Activated CD4-positive, alpha-beta T cell treated with anti-CD3 and anti-CD28 coated beads for 36 hours (primary cell): Measurements from ENCODE around the gene HIPK2. TPM values are rescaled to one million over a fixed set of nuclear protein-coding genes. Genes with fewer than 3 reads are reported as not detected.

Source experiments
- ATAC-seq: fragments of 200-7000 bp; cut with Tn5 transposase; one replicate; pipeline ENCODE4 v1.10.0; 2021; ENCODE audit warnings: mild to moderate bottlenecking, moderate library complexity
- CTCF ChIA-PET: fragments of 350-600 bp; sonication (Branson Sonifier 250); formaldehyde crosslinking; loops from one replicate; lab custom pipeline; 2021; ENCODE audit warnings: antibody characterized with exemption; lab: Charles Lee
- POLR2A ChIA-PET: fragments of 350-600 bp; sonication (Branson Sonifier 250); formaldehyde crosslinking; loops from one replicate; lab custom pipeline; 2021; ENCODE audit warnings: antibody characterized with exemption, inconsistent platforms; lab: Charles Lee
- DNase-seq: peaks from one replicate; pipeline ENCODE4 v3.0.0-alpha.2; 2020
- H3K27ac Mint-ChIP-seq: one replicate; pipeline ENCODE4 v1.8.0; 2021; ENCODE audit warnings: mixed read lengths
- H3K27me3 Mint-ChIP-seq: one replicate; pipeline ENCODE4 v1.8.0; 2021; ENCODE audit warnings: mixed read lengths
- H3K36me3 Mint-ChIP-seq: one replicate; pipeline ENCODE4 v1.8.0; 2021; ENCODE audit warnings: low read depth, mixed read lengths
- H3K4me1 Mint-ChIP-seq: one replicate; pipeline ENCODE4 v1.8.0; 2021; ENCODE audit warnings: mixed read lengths
- H3K4me3 Mint-ChIP-seq: one replicate; pipeline ENCODE4 v1.8.0; 2021; ENCODE audit warnings: mild to moderate bottlenecking, moderate library complexity, mixed read lengths
- H3K9me3 Mint-ChIP-seq: one replicate; pipeline ENCODE4 v1.8.0; 2021; ENCODE audit warnings: low read depth, mixed read lengths
- intact Hi-C, 2 experiments: fragments of 100-400 bp; cut with DNase I in 1 of 2; cut with micrococcal nuclease in 1 of 2; formaldehyde crosslinking; loops; one replicate each; pipeline versions ENCODE4 v1.14.2 to v1.15.1; 2022 to 2024; cut with DNase I, micrococcal nuclease
- total RNA-seq, 2 experiments: library from RNA; stranded (reverse); gene quantifications; one replicate each; pipeline ENCODE4 v1.2.3, GENCODE V29; 2021

The HIPK2 gene
- total RNA-seq, 2 experiments from 2014 or later = 23.9 to 36.2 TPM

DNA sequence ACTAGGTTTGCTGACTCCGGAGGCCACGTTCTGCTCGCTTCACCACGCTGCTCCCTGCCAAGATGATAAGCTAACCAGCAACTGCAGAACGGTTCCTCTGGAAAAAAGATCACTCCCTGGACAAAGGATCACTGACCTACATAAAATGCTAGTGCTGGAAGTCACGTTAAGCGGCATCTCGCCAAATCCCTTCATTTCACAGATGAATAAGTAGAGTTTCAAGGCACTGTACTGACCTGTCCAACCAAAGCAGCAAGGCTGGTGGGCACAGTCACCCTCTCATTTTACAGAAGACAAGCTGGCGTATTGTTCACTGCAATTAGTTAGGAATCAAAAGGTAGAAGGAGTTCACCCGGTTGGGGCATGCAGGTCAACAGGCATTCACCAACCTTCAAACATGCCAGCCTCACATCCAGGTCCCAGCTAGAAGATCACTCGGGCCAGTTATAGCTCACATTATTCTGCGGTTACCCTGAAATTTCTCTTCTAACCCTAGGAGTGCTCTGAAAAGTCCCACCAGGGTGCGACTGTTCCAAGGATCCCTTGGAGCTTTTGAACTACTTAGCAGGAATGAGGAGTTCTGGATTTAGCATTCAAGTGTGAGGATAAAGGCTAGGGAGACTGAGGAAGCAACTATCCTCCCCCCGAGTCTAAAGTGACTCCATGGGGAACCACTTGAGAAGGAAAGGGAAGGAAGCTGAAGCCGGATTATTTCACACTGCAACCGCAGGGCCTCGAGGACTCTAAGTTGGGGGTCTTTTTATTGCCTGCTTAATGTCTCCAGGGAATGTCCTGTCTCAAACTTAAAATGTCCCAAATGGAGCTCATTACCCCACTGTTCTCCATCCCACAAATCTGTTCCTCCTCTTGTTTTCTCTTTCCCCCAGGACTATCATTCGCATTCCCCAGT, 32.8 kb downstream of the HIPK2 start:
- intact Hi-C loops = no loop called here
- Mint-ChIP-seq H3K36me3 (peaks cover 2% of the 10 kb centered on the region), H3K4me1 (peaks cover 33% of the 10 kb centered on the region), H3K27me3 (no peaks in the 10 kb centered on the region), H3K4me3 (no peak overlapping the region), H3K9me3 (no peaks in the 10 kb centered on the region), H3K27ac (no peak overlapping the region)
- POLR2A ChIA-PET = interaction anchor here (0.6 kb wide), 1 partner anchor 317 kb away, joined by 3 read pairs; no protein-coding TSS in a partner anchor
- ATAC-seq (no peak), DNase-seq (no peak)
- CTCF ChIA-PET = interaction anchor here (0.5 to 0.6 kb wide), 2 partner anchors 259 to 1298 kb away, joined by 3 to 5 read pairs; no protein-coding TSS in a partner anchor

DNA sequence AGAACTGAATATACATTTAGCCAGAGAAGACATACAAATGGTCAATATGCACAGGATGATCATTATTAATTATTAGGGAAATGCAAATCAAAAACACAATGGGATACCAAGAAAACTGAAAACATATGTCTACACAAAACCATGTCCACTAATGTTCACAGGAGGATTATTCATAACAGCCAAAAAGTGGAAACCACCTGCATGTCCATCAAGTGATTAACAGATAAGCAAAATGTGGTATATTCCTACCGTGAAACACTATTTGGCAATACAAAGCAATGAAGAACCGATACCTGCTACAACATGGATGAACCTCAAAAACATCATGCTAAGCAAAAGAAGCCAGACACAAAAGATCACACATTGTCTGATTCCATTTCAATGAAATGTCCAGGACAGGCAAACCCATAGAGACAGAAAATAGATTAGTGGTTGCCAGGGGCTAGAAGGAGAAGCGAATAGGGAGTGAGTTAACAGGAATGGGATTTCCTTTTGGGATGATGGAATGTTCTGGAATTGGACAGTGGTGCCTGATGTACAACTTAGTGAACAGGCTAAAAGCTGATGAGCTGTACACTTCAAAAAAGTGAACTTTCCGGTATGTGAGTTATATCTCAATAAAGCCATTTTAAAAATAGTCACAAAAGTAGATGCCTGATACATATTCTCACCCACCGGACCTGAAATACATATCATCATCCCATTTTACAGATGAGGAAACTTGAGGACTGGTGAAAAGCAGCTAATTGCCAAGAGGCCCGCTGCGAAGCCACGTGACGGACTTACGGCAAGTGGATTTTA, 33.6 kb downstream of the HIPK2 start:
- peaks cover 36% of the 10 kb centered on the region for H3K4me1 Mint-ChIP-seq
- no peak overlapping the region for H3K4me3 Mint-ChIP-seq
- no peak for ATAC-seq
- peaks cover 2% of the 10 kb centered on the region for H3K36me3 Mint-ChIP-seq
- DNase-seq = no peak
- no peak overlapping the region for H3K27ac Mint-ChIP-seq
- CTCF ChIA-PET = interaction anchor here (0.5 kb wide), 1 partner anchor 259 kb away, joined by 5 read pairs; no protein-coding TSS in a partner anchor
- no peaks in the 10 kb centered on the region for H3K27me3 Mint-ChIP-seq
- intact Hi-C loops = no loop called here
- POLR2A ChIA-PET = interaction anchor here (0.6 kb wide), 1 partner anchor 318 kb away, joined by 3 read pairs; no protein-coding TSS in a partner anchor
- no peaks in the 10 kb centered on the region for H3K9me3 Mint-ChIP-seq

DNA sequence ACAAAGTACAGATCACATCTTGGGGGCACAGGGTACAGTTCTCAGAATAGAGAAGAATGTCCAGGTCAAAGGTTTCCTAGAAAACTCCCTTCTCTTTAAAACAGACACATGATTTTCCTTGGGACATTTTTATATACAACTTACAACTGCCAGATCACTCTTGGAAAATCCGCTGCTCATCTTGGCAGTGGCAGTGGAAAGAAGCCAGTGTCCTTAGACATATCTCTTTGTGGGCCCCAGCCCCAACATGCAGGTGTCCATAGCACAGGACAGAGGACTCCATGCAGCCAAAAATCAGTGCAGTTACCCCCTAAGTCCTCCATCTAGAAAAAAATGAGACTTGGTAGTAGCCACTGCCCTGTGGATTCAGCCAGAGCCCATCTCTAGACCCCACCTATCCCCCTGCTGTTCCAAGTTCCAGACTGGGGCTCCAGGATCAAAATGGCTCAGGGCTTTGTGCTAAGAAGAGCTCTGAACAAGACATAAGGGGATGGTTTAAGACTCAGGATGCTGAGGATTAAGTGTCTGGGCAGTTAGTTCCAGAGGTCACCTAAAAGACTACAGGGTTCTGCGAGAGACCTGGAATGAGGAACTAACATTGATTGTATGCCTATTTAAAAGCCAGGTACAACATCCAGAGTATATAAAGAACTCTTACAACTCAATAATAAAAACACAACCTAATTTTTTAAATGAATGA, 34.4 kb downstream of the HIPK2 start:
- no peak overlapping the region for H3K27ac Mint-ChIP-seq
- ATAC-seq (no peak), DNase-seq (no peak)
- POLR2A ChIA-PET = no interaction called here
- no peak overlapping the region for H3K4me3 Mint-ChIP-seq
- intact Hi-C loops = no loop called here
- H3K36me3 Mint-ChIP-seq = peaks cover 2% of the 10 kb centered on the region
- no peaks in the 10 kb centered on the region for H3K9me3 Mint-ChIP-seq
- peaks cover 42% of the 10 kb centered on the region for H3K4me1 Mint-ChIP-seq
- H3K27me3 Mint-ChIP-seq = no peaks in the 10 kb centered on the region
- CTCF ChIA-PET = no interaction called here

DNA sequence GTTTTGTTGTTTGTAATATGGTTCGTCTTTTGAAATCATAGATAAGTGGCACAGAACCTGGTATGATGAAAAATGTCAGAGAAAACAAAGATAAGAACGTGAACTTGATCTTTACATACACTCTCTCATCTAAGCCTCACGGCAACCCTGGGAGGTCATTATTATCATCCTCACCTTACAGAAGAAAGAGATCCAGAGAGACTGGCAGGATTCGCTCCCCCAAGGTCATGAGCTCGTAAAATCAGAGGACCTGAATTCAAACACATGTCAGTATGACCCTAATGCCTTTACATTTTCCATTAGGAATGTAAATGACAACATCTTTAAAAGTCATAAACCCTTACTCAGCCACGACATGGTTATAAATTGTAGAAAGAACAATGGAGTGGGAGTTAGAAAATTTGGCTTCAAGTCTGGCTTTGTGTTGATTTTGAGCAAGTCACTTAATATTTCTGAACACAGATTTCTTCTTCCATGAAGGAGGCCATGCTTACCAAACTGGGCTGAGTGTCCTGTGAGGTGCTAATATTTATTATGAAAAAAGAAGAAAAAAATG, 35.9 kb downstream of the HIPK2 start:
- Mint-ChIP-seq H3K27me3 (no peaks in the 10 kb centered on the region), H3K36me3 (peaks cover 2% of the 10 kb centered on the region), H3K27ac (no peak overlapping the region), H3K4me1 (peaks cover 52% of the 10 kb centered on the region), H3K9me3 (no peaks in the 10 kb centered on the region), H3K4me3 (no peak overlapping the region)
- DNase-seq (no peak), ATAC-seq (no peak)
- intact Hi-C loops = no loop called here
- CTCF ChIA-PET = interaction anchor here (0.7 to 1.5 kb wide), 2 partner anchors 10 to 171 kb away, joined by 3 to 6 read pairs; no protein-coding TSS in a partner anchor
- POLR2A ChIA-PET = no interaction called here

DNA sequence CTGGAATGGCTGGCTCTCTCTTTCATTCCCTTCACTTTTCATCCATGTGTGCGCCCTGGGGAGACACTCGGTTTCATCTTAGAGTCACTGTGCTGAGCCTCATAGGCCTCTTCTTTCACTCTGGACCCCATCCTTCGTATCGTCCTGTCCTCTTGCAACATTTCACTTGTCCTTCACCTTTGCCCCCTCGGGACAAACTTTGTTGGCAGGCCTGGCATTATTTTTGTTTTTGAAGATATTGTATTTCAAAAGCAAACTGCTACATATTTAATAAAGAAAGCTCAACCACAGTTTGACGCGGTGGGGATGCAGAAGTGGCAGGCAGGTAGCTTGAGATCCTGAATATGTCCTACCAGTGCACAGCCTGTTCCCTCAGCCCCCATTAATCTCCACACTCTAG, 36.6 kb downstream of the HIPK2 start:
- ATAC-seq (no peak), DNase-seq (no peak)
- H3K27me3 Mint-ChIP-seq = no peaks in the 10 kb centered on the region
- H3K9me3 Mint-ChIP-seq = no peaks in the 10 kb centered on the region
- ChIA-PET CTCF (interaction anchor here (1.5 kb wide), 1 partner anchor 9 kb away, joined by 6 read pairs; no protein-coding TSS in a partner anchor), POLR2A (no interaction called here)
- H3K4me1 Mint-ChIP-seq = peaks cover 56% of the 10 kb centered on the region
- H3K4me3 Mint-ChIP-seq = no peak overlapping the region
- intact Hi-C loops = no loop called here
- H3K27ac Mint-ChIP-seq = no peak overlapping the region
- peaks cover 2% of the 10 kb centered on the region for H3K36me3 Mint-ChIP-seq

DNA sequence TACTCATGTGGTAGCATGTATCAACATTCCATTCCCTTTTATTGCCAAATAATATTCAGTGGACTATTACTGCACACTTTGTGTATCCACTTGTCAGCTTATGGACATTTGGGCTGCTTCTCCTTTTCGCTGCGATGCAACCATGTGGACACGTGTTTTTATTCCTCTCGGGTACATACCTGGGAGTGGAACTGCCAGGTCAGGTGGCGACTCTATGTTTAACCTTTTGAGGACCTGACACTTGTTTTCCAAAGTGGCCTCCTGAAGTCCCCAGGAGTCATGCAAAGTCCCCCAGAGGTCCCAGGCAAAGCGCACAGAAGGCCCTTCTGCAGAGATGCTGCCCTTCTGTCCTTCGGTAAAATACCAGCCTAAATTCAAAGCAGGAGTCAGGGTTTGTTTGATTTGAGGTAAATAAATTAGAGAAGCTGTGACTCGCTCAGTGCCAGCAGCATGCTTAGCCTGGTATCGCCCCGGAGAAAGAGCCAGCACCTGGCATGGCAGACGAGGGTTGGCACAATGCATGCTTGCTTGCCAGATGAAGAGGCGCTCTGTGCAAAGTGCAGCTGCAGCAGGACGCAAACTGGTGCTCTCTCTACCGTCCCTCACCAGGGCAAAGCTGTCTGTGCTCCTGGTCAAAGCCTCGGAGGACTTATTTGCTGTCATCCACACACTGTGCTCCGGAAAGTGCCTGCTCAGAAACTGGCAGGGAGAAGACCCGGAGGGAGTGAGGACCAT, 37.8 kb downstream of the HIPK2 start:
- Mint-ChIP-seq H3K9me3 (no peaks in the 10 kb centered on the region), H3K27me3 (no peaks in the 10 kb centered on the region), H3K36me3 (peaks cover 6% of the 10 kb centered on the region), H3K4me1 (peaks cover 65% of the 10 kb centered on the region), H3K27ac (peak overlapping the region; percentile 30), H3K4me3 (no peak overlapping the region)
- DNase-seq = no peak
- CTCF ChIA-PET = no interaction called here
- POLR2A ChIA-PET = no interaction called here
- no peak for ATAC-seq
- intact Hi-C loops = loop anchor here in 1 of 2 experiments (5.0 kb wide), 2 partner anchors 32 to 58 kb away; no protein-coding TSS in a partner anchor

DNA sequence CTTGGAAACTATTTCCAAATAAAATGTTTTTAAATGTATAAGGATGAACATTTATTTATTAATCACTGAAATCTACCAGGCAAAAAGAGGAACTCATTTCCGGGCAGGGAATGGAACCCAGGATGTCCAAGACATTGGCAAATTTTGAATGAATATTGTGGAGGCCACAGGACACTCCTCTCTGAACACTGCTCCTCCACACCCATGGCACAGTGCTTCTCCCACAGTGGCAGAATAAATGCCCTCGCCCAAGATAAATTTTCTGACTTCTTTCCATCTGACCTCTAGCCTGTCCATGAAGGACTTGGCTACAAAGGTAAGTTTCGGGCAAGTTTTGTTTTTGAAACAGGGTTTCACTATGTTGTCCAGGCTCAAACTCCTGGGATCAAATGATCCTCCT, 39.0 kb downstream of the HIPK2 start:
- Mint-ChIP-seq H3K4me3 (no peak overlapping the region), H3K4me1 (peaks cover 71% of the 10 kb centered on the region), H3K36me3 (peaks cover 6% of the 10 kb centered on the region), H3K27me3 (no peaks in the 10 kb centered on the region), H3K27ac (peak overlapping the region; percentile 56), H3K9me3 (no peaks in the 10 kb centered on the region)
- intact Hi-C loops = loop anchor here in 1 of 2 experiments (5.0 kb wide), 2 partner anchors 34 to 56 kb away; no protein-coding TSS in a partner anchor
- CTCF ChIA-PET = interaction anchor here (0.5 to 2.5 kb wide), 2 partner anchors 92 to 120 kb away, joined by 3 to 8 read pairs; no protein-coding TSS in a partner anchor
- POLR2A ChIA-PET = interaction anchor here (0.6 kb wide), 2 partner anchors 9 to 139 kb away, joined by 3 to 5 read pairs; no protein-coding TSS in a partner anchor
- no peak for DNase-seq
- ATAC-seq = no peak

DNA sequence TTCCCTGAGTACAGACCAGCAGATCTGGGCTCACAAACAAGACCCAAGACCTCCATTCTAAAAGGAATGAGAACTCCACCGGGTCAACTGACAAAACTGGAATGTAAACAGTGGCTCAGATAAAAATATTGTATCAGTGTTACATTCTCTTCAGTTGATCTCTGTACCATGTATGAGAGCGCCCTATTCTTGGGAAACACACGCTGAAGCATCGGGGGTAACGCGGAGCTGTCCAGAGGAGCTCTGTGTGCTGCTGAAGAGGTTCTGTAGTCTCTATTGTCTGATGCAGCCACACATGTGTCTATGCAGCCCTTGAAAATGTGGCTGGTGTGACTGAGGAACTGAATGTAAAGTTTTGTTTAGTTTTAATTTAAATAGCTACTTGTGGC, 39.7 kb downstream of the HIPK2 start:
- ATAC-seq (peak; percentile 29), DNase-seq (no peak)
- Mint-ChIP-seq H3K4me1 (peaks cover 68% of the 10 kb centered on the region), H3K4me3 (peak overlapping the region; percentile 49), H3K36me3 (peaks cover 8% of the 10 kb centered on the region), H3K27ac (peak overlapping the region; percentile 88), H3K9me3 (no peaks in the 10 kb centered on the region), H3K27me3 (no peaks in the 10 kb centered on the region)
- intact Hi-C loops = loop anchor here in 1 of 2 experiments (5.0 kb wide), 2 partner anchors 34 to 56 kb away; no protein-coding TSS in a partner anchor
- POLR2A ChIA-PET = interaction anchor here (0.6 to 1.6 kb wide), 3 partner anchors 10 to 139 kb away, joined by 3 to 5 read pairs (median 4); no protein-coding TSS in a partner anchor
- CTCF ChIA-PET = interaction anchor here (0.6 to 2.5 kb wide), 11 partner anchors 8 to 265 kb away, joined by 3 to 8 read pairs (median 4); no protein-coding TSS in a partner anchor

DNA sequence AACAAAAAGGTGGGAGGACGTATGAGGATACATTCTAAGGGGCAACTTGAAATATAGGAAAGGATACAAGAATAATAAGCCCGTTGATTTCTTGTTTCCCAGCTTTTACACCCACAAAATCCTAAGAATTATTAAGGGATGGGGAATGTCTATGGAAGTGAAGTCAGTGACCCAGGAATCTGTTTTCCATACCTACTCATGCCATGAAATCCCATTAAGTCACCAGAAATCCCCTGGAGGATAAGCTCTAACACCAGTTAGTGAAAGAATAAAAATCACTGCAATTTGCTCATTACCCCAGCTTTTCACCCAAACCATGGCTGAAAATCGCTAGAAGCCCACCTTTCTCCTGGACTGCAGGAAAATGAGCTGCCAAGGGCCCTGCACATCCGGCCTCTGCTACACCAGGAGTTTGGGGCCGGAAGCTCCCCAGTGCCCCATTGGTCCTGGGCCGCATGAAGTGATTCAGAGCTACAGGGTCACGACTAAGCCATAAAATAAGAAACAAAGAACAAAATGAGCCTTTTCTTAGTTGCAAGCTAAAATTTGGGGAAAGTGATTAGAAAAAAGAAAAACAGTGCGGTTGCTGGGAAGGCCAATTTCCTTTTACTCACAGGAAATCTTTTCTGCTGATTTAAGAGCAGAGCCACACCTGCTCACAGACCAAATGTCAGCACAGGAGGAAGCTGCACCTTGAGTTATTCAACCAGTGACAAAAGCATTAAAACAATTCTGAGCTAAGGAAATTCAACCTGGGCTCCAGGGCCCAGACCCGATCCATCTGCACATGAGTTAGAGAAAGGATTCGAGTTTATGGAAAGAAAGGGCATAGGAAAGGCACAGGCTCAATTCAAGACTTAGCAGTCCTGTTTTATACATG, 40.3 kb downstream of the HIPK2 start:
- H3K4me3 Mint-ChIP-seq = peak overlapping the region; percentile 49
- peaks cover 71% of the 10 kb centered on the region for H3K4me1 Mint-ChIP-seq
- no peaks in the 10 kb centered on the region for H3K27me3 Mint-ChIP-seq
- ChIA-PET CTCF (interaction anchor here (0.6 to 2.5 kb wide), 19 partner anchors 9 to 760 kb away, joined by 3 to 8 read pairs (median 3); no protein-coding TSS in a partner anchor), POLR2A (interaction anchor here (0.6 to 1.6 kb wide), 3 partner anchors 13 to 179 kb away, joined by 3 to 4 read pairs (median 3); no protein-coding TSS in a partner anchor)
- intact Hi-C loops = loop anchor here (1.0 to 5.0 kb wide), 3 partner anchors 35 to 55 kb away; no protein-coding TSS in a partner anchor
- peak; percentile 96 for ATAC-seq
- peak; percentile 68 for DNase-seq
- H3K9me3 Mint-ChIP-seq = peaks cover 3% of the 10 kb centered on the region
- H3K27ac Mint-ChIP-seq = peak overlapping the region; percentile 88
- H3K36me3 Mint-ChIP-seq = peaks cover 12% of the 10 kb centered on the region
